ENCODE measurements around the gene CDK2AP2.
"Not testable (repeated sequence)": the region's sequence is repeated elsewhere in the genome, so short reads cannot be mapped to it uniquely, and the experiment has no call there.

CDK2AP2 gene

DNA sequence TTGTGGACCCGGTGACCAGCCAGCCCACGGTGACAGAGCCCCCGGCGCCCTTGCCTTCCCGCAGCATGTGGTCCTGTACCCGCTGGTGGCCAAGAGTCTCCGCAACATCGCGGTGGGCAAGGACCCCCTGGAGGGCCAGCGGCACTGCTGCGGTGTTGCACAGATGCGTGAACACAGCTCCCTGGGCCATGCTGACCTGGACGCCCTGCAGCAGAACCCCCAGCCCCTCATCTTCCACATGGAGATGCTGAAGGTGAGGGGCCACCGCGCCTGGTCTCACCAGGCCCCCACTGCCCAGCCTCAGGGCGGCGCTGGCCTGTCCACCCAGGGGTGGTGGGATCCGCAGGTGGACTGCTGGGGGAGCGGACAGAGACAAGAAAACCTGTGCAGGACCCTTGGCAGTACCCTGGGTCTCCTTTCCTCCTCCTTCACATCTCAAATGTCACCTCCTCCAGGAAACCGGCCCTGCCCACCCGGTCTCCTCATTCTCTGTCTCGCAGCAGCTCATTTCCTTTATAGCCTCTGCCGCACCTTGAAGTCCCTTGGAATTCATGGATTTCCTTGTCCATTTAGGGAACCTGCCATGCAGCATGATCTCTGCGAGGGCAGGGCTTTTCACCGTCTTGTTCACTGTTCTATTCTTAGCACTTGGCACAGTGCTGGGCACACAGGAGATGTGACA is 18.6 kb downstream of the CDK2AP2 start:
- no peak for DNase-seq

DNA sequence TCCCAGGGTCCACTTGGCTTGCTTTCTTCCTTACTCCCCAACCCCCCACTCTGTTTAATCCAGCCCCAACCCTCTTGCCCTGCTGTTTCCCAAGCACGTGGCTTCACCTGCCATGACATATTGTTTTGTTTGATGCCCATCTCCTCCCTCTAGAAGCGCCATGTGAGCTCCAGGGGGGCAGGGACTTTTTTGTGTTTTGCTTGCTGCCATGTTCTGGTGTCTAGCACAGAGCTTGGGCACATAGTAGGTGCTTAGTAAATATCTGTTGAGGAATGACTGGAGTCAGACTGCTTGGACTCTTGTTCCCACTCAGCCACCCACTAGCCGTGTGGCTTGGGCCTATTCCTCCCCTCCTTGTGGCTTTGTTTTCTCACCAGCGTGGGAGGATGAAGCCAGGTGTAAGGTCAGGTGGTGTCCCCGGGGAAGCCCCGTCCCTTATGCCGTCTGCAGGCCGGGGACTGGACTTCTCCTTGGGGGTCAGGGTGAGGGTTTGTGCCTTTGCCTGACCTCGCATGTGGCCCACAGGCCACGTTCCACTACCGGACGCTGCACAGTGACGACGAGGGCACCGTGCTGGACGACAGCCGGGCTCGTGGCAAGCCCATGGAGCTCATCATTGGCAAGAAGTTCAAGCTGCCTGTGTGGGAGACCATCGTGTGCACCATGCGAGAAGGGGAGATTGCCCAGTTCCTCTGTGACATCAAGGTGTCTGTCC is 21.3 kb downstream of the CDK2AP2 start:
- no peak for DNase-seq

DNA sequence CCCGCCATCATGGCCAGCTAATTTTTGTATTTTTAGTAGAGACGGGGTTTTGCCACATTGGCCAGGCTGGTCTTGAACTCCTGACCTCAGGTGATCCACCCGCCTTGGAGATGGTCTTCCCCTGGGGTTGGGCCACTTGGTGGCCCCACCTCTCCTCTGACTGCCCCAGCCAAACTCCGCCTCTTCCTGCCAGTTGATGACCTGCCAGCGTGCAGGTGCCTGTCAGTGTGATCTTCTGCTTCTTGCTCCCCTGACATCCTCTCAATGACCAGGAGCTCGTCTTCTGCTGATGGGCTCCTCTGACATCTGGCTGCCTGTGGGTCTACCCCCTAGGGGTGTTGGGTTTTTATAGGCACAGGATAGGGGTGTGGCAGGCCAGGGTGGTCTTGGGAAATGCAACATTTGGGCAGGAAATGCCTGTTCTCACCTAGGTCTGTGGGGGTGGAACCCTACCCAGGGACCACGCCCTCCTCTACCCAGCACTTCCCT is 22.0 kb downstream of the CDK2AP2 start:
- DNase-seq: not testable (repeated sequence)

DNA sequence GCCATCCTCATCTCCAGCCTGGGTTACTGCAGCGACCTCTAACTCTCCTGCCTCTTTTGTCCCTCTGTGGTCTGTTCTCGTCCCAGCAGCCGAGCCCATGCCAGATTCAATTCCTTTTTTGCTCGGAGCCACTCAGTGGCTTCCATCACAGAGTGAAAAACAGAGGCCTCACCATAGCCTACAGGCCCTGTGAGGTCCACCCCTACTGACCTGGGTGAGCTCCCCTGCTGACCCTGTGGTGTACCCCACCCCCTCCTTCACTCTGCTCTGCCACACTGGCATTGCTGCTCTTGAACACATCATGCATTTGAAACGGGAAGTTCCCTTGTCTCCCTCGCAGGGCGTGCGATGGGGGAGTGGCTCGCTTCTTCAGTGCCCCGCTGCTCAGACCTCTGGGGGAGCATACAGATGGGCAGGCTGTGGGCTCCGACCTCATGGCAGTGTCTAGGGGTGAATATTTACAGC is 23.1 kb downstream of the CDK2AP2 start:
- DNase-seq: peak; percentile 59

DNA sequence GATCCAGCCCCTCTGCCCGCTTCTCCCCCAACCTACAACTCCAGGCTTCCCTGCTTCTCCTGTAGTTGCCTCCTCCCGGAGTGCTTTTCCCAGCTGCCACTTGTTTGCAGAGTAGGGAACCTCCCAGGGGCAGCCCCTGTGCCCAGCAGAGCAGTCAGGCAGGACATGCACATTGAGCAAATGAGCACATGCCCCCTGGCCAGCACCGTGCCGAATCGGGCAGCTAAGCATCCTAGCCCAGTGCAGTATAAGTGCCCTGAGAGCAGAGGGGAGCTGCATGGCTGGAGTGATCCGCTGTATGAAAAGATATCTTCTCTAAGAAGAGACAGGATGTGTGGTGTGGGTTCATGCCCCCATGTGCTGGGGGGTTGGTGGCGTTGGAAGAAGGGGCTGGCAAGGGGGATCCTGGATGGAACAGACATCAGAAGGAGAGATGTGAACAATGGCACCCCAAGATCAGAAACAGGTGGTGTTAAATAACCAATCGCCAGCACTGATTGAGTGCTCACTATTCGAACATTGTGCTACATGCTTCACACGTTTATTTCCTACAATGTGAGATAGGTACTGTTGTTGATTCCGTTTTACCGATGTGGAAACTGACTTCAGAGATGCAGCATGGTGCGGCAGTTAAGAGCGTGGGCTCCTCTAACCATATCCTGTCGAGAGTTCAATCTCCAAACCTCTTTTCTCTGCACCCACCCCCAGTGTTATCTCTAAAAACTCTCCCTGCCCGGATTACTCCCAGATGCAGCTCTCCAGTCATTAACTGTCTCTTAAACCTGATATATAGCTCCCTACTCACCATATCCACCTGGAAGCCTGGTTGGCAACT is 23.9 kb downstream of the CDK2AP2 start:
- no peak for DNase-seq

DNA sequence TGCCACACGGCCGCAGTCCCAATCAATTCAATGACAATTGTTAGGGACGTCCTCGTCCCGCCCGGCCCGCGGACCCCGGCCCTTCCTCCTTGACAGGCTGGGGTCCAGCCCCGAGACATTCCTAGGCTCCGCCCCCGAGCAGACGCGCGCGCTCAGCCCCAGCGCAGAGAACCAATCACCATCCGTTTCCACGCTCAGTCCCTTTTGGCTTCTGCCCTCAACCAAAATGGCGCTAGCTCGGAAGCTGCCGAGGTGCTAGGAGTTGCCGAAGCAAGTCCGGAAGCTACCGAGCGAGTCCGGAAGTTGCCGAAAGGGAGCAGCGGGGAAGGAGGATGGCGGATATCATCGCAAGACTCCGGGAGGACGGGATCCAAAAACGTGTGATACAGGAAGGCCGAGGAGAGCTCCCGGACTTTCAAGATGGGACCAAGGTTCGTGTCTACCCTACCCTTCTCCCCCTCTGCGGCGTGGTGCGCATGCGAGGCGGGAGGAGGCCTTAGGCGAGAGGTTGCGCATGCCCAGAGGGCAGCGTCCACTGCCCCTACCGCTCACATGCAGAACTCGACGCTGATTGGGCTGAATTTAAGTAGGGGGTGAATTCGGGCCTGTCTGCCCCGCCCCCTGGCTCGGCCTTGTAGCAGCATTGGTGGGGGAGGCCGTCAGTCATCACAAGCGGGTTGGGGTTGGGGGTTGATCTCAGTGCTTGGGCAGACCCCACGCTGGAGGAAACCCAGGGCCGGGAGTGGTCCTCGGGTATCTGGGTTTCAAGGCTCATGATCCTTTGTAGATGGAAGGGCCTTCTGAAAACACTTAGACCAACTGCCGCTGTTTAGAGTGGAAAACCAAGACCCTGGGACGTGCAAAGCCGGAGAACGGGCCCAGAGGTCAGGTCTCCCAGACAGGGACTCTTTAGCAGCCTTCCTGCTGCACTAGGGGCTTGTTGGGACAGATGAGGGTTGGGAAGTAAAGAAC is 24.8 kb downstream of the CDK2AP2 start, which contains the start of gene AIP:
Gene AIP, plus strand, starts transcription at position 200 of the 972 bp plus-strand sequence. Its CDS starts 133 bp downstream, at position 333.
- peak; percentile 99 for DNase-seq

DNA sequence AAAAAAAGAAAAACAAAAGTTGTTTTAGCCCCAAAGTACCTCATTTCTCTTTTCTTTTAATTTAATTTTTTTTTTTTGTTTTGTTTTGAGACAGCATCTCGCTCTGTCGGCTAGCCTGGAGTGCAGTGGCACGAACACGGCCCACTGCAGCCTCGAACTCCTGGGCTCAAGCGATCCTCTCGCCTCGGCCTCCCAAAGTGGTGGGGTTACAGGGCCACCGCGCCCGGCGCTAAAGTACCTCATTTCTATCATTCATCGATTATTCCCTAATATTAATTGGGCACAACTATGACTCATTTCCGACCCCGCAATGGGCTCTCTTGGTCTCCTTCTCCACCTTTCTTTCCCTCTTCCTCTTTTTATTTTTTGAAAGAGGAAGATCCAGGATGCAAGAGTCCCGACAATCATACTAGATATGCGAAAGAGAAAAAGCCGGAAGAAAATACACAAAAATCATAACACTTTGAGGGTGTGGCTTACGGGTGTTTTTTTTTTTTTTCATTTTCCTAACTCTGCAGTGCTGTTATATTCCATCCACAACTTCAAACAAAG is 25.6 kb downstream of the CDK2AP2 start:
- peak; percentile 80 for DNase-seq

DNA sequence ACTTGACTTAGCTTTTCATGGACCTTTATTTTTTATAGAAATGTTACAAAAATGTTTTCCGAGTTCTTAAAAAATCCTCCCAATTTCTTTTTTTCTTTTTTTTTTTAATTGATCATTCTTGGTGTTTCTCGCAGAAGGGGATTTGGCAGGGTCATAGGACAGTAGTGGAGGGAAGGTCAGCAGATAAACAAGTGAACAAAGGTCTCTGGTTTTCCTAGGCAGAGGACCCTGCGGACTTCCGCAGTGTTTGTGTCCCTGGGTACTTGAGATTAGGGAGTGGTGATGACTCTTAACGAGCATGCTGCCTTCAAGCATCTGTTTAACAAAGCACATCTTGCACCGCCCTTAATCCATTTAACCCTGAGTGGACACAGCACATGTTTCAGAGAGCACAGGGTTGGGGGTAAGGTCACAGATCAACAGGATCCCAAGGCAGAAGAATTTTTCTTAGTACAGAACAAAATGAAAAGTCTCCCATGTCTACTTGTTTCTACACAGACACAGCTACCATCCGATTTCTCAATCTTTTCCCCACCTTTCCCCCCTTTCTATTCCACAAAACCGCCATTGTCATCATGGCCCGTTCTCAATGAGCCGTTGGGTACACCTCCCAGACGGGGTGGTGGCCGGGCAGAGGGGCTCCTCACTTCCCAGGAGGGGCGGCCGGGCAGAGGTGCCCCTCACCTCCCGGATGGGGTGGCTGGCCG is 30.5 kb downstream of the CDK2AP2 start:
- not testable (repeated sequence) for DNase-seq

DNA sequence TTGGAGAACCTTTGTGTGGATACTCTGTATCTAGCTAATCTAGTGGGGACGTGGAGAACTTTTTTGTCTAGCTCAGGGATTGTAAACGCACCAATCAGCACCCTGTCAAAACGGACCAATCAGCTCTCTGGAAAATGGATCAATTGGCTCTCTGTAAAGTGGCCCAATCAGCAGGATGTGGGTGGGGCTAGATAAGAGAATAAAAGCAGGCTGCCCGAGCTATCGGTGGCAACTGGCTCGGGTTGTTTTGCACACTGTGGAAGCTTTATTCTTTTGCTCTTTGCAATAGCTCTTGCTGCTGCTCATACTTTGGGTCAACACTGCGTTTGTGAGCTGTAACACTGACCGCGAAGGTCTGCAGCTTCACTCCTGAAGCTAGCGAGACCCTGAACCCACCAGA is 31.3 kb downstream of the CDK2AP2 start:
- not testable (repeated sequence) for DNase-seq

DNA sequence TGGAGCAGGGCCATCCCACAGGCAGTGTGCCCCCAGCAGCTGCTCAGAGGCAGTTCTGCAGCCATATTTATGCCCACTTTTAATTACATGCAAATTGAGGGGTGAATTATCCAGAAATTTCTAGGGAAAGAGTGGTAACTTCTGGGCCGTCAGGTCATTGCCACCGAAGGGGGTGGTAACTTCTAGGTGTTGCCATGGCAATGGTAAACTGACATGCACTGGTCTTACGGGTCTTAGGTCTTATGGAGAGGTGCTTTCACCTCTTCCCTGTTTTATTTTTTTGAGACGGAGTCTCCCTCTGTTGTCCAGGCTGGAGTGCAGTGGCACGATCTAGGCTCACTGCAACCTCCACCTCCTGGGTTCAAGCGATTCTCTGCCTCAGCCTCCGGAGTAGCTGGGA is 35.1 kb downstream of the CDK2AP2 start:
- no peak for DNase-seq

DNA sequence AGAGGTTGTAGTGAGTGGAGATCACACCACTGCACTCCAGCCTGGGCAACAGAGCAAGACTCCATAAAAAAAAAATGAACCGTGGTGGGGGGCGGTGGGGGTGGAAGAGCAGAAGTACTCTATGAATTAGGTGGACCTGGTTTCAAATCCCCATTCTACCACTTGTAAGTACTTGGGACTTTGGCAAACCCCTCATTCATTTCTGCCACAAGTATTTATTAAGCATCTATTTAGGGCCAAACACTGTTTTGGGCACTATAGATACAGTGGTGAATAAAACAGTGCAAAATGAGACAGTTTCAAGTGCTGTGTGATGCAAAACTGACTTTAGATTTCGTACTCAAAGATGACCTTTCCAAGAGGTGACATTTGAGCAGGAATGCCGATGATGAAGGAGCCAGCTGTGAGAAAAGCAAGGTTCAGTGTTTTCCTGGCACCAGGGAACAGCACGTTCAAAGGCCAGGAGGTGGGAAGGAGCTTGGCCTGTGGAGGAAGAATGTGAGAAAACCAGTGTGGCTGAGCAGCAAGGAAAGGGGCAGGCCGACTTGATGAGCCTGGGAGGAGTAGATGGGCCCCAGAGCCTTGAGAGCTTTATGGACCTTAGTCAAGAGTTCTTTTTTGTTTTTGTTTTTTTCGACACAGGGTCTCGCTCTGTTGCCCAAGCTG is 37.5 kb downstream of the CDK2AP2 start:
- no peak for DNase-seq

DNA sequence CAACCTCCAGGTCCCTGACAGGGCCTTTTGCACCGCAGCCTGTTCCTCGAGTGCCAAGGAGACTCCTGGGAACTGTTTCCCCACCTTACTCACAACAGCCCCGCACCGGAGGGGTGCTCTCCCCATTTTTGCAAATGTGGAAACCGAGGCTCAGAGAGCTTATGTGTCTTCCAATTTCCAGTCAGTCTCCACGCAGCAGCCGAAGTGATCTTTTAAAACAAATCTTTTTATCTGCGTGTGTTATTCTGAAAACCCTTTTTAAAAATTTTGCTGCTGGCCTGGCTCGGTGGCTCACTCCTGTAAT is 38.5 kb downstream of the CDK2AP2 start:
- no peak for DNase-seq

DNA sequence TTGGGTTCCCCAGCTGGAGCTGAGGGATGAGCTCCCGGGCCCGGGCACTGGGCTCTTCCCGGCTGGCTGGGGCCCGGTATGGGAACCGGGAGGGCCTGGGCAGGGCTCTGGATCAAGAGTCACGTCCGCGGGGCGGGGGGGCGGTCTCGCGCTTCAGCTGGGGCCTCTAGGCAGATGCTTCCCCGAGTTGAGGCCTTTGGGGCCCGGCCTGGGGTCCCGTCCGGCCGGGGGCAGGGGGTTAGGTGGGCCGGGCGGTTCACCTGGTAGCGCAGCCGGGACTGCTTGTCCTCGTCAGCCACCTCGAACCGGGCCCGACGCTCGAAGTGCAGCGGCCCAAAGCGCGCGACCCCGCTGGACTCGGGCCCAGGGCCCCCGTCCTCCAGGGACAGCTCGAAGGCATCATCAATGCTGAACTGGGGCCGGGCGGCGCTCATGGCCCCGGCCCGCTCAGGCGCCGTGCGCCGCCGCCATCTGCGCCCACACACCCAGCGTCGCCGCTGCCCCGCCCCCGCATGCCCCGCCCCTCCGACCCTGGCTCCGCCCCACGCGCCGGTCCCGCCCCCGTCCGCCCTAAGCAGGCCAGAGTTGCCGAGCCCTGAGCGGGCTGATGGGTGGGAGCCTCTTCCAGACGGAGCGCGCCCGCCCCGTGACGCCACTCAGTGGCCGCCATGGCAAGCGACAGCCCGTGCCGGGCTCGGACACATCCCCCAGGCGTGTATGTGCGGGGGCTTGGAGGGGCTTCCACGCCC is 39.0 kb downstream of the CDK2AP2 start, which contains the start of gene TMEM134:
Gene TMEM134, minus strand, starts transcription at position 493 of the 749 bp plus-strand sequence. Its CDS starts 59 bp downstream, at position 434.
- peak; percentile 93 for DNase-seq

DNA sequence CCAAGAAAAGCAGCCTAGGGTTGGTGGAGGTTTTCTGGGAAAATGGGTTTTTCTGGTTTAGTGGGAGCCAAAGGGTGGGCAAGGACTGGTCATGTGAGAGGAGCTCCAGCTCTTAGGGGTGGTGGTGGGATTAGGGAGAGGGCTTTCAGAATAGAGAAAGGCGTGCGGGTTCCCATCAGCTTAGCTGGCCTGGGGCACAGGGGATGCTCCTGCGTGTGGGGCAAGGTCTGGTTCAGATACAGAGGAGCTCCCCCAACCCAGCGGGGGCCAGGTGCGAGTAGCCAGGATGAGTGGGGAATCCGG is 39.6 kb downstream of the CDK2AP2 start:
- DNase-seq: no peak

DNA sequence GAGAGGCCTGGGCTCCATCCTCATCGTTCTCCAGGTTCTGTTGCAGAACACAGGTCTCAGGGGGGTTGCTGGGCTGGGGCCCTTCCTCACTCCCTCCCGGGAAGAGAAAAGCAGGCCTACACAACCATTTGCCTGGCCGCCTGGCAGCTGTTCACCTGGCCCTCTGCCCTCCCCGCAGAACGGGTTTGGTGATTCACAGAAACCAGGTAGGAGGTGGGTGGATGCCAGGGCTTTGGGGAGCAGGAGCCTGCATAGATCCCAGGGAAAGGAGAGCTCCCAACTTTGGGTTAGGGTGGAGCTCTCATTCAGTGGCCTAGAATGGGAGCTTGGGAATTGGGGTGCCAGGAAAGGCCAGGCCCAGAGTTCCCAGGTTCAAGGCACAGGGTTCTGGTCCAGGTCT is 39.9 kb downstream of the CDK2AP2 start:
- DNase-seq: no peak

DNA sequence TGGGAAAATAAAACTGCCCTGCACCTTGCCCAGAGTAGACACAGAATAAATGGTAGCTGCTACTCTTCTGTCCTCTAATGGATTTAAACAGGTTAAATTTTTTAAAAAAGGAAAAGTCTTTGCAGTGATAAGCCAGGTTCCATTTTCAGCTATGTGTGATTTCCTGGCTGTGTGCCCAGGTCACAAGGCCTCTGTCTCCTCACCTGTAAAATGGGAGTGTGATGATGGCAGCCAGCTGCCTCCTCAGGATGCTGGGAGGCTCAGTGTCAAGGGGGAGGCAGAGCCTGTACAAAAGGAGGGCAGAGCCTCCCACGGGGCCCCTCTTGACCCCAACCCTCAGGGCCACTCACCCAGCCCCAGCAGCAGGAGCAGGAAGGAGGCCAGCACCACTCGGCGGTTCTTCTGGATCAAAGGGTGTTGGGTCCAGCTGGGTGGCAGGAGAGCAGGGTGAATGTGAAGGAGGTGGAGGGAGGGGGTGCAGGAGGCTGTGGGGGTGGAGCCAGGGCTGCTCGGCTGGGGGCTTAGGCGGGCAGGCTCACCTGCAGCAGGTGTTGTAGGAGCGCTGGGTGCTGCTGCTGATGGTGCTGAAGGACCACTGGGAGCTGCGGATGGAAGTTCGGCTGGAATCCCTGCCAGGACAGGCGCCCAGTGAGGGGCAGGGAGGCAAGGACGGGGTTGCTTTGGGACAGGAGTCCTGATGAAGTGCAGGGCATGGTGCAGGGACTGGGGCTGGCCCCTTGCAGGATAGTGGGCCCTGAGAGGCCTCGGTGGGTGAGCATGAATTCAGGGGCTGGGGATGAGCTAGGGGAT is 40.8 kb downstream of the CDK2AP2 start:
- DNase-seq: no peak

DNA sequence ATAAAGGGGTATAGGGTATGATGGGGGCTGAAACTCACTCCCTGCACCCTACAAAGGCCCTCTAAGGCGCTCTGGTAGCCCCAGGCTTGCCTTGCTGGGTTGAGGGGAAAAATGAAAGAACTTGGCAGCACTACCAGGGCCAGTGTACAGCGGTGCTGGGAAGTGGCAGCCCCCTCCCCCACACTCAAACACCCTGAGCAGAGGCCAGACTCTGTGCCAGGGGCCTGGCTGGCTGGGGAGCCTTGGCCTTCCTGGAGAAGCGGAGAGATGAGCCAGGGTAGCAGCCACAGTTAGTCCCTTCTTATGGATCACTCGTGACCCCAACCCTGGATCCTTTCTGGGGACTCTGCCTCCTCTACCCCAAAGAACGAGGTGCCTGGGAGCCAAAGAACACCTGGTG is 41.6 kb downstream of the CDK2AP2 start:
- DNase-seq: no peak

DNA sequence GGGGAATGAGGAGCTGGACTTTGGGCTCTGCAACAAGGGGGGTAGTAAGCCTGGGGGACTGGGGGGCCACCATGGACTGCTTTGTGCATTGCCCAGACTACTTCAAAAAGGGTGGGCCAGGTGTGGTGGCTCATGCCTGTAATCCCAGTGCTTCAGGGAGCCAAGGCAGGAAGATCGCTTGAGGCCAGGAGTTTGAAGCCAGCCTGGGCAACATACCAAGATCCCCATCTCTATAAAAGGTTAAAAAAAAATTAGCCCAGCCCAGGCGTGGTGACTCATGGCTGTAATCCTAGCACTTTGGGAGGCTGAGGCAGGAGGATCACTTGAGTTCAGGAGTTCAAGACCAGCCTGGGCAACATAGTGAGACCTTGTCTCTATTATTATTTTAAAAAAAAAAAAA is 42.4 kb downstream of the CDK2AP2 start:
- DNase-seq: not testable (repeated sequence)

DNA sequence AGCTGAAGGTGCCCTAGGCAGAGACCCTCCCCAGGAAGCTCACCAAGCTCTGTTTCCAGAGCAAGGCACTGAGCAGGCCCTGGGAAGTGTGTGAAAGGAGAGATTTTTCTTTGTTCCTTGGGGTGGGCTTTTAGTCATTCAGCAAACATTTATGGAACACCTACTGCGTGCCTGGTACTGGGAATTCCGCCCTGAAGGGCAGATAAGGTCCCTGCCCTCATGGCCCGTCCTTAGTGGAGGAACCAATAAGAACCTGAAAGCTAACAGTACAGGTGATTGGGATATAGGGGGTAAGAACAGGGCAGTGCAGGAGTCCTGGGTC is 42.8 kb downstream of the CDK2AP2 start:
- DNase-seq: no peak

Measured in inflammatory macrophage treated with lipopolysaccharide for 4 hours (primary cell).